ELF-1 (cell line): ENCODE measurements around the gene SIDT1.

Source experiments
- DNase-seq: peaks from one replicate; pipeline ENCODE4 v3.0.0-alpha.2; 2016; ENCODE audit warnings: low read depth, low spot score

Gene SIDT1

GRCh38 chr3:113531826-113532697 lies at the start of gene SIDT1:
SIDT1 (plus strand) TSS chr3:113532555; CDS start chr3:113533022, 467 bp downstream.
- no peak for DNase-seq

GRCh38 chr3:113485161-113485609 lies 47.2 kb upstream of the SIDT1 start:
- DNase-seq = peak; percentile 67

- no peak for DNase-seq
Measured at GRCh38 chr3:113495035-113495434, 37.3 kb upstream of the SIDT1 start.

- DNase-seq = no peak
Measured at GRCh38 chr3:113496924-113497323, 35.4 kb upstream of the SIDT1 start.

GRCh38 chr3:113498221-113499005 lies 33.9 kb upstream of the SIDT1 start:
- DNase-seq = no peak

GRCh38 chr3:113499081-113499480 lies 33.3 kb upstream of the SIDT1 start:
- DNase-seq = no peak

- DNase-seq = no peak
Measured at GRCh38 chr3:113501597-113501996, 30.8 kb upstream of the SIDT1 start.

GRCh38 chr3:113505867-113506266 lies 26.5 kb upstream of the SIDT1 start:
- DNase-seq = no peak

GRCh38 chr3:113507501-113508067 lies 24.8 kb upstream of the SIDT1 start:
- no peak for DNase-seq

- DNase-seq = no peak
Measured at GRCh38 chr3:113508966-113509365, 23.4 kb upstream of the SIDT1 start.

GRCh38 chr3:113514265-113514769 lies 18.0 kb upstream of the SIDT1 start:
- DNase-seq = no peak

- DNase-seq = no peak
Measured at GRCh38 chr3:113516115-113516505, 16.2 kb upstream of the SIDT1 start.

- no peak for DNase-seq
Measured at GRCh38 chr3:113521981-113522380, 10.4 kb upstream of the SIDT1 start.

- no peak for DNase-seq
Measured at GRCh38 chr3:113523241-113523640, 9.1 kb upstream of the SIDT1 start.

GRCh38 chr3:113532698-113533533 lies 561 bp downstream of the SIDT1 start:
- DNase-seq = no peak

- no peak for DNase-seq
Measured at GRCh38 chr3:113533534-113533892, 1.2 kb downstream of the SIDT1 start.

- no peak for DNase-seq
Measured at GRCh38 chr3:113534365-113534764, 2.0 kb downstream of the SIDT1 start.

GRCh38 chr3:113535898-113536297 lies 3.5 kb downstream of the SIDT1 start:
- DNase-seq = no peak

- no peak for DNase-seq
Measured at GRCh38 chr3:113536627-113537101, 4.3 kb downstream of the SIDT1 start.

- DNase-seq = no peak
Measured at GRCh38 chr3:113537155-113537554, 4.8 kb downstream of the SIDT1 start.

GRCh38 chr3:113541519-113541918 lies 9.2 kb downstream of the SIDT1 start:
- DNase-seq = no peak
